ENCODE data around the gene MAP7D1. TPM values are rescaled to one million over a fixed set of nuclear protein-coding genes. Genes with fewer than 3 reads are reported as not detected.
A peak's percentile ranks its signal among the peaks of the same experiment; 100 is the strongest.

MAP7D1 gene
- total RNA-seq, 2 donors from 2014 or later, result 119 to 120 TPM

DNA sequence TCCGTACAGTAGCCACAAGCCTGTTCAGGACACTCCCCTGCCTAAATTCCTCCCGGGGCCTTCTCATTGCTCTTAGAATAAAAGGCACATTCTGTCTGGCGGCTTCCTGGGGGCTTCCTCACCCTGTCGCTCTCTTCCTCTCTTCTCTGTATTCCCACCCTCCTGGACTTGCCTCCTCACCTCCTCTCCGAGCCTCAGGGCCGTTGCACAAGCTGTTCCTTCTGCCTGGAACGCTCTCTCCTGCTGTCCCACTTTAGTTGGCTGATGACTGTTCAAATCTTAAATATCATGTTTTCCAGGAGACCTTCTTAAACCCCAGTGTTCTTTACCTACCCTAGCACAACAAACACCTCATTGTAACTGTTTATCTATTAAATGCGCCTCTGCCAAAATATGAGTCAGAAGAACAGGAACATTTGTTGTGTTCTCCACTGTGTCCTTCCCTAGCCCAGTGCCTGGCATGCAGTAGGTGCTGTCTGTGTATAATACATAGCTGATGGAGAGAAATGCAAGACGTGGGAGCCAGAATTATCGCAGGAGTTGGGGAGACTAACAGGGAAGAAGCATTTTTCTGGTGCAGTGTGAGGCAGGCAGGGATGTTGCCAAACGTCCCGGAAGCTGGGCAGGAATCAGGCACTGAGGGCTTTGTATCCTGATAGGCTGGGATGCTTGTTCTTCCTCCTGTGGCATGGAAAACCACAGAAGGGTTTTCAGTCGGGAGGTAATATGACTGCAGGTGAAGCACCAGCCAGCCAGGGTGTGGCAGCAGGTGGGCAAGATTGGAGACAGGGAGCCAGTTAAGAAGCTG, 44.2 kb downstream of the MAP7D1 start:
- H3K4me1 Mint-ChIP-seq, result peaks cover 3% of the 10 kb centered on the region
- H3K9me3 Mint-ChIP-seq, result peaks cover 1% of the 10 kb centered on the region
- Histone ChIP-seq H3K4me1 (ENCODE audit: control insufficient read depth, insufficient read depth, low read length) (no peaks in the 10 kb centered on the region), H3K9ac (ENCODE audit: extremely low read depth, low read length, poor library complexity, severe bottlenecking) (no peak overlapping the region), H3K36me3 (ENCODE audit: control insufficient read depth, insufficient read depth, low read length) (no peaks in the 10 kb centered on the region), H3K27me3 (ENCODE audit: control insufficient read depth, insufficient read depth, low read length, poor library complexity, severe bottlenecking) (no peaks in the 10 kb centered on the region), H3K27ac (ENCODE audit: low read depth, low read length) (no peak overlapping the region), H3K9me3 (ENCODE audit: control insufficient read depth, low read length) (no peaks in the 10 kb centered on the region), H3K4me3 (ENCODE audit: low read length) (no peak overlapping the region)
- DNase-seq, result no peak
- H3K27ac Mint-ChIP-seq, result no peak overlapping the region
- 85 to 89% methylated on average over 11 to 13 of the region's 13 CpGs for WGBS, 2 experiments (ENCODE audit: insufficient coverage in 1 of 2, insufficient read length in 1 of 2)
- no peaks in the 10 kb centered on the region for H3K27me3 Mint-ChIP-seq (ENCODE audit: insufficient read depth)
- H3K36me3 Mint-ChIP-seq (ENCODE audit: low read depth), result no peaks in the 10 kb centered on the region
- no peak overlapping the region for H3K4me3 Mint-ChIP-seq
- TF ChIP-seq, protein P1, sequence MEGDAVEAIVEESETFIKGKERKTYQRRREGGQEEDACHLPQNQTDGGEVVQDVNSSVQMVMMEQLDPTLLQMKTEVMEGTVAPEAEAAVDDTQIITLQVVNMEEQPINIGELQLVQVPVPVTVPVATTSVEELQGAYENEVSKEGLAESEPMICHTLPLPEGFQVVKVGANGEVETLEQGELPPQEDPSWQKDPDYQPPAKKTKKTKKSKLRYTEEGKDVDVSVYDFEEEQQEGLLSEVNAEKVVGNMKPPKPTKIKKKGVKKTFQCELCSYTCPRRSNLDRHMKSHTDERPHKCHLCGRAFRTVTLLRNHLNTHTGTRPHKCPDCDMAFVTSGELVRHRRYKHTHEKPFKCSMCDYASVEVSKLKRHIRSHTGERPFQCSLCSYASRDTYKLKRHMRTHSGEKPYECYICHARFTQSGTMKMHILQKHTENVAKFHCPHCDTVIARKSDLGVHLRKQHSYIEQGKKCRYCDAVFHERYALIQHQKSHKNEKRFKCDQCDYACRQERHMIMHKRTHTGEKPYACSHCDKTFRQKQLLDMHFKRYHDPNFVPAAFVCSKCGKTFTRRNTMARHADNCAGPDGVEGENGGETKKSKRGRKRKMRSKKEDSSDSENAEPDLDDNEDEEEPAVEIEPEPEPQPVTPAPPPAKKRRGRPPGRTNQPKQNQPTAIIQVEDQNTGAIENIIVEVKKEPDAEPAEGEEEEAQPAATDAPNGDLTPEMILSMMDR (conservative IDR thresholded peaks at IDR 0.05), result no peak

- Mint-ChIP-seq H3K36me3 (ENCODE audit: low read depth) (no peaks in the 10 kb centered on the region), H3K4me1 (peaks cover 9% of the 10 kb centered on the region), H3K4me3 (no peak overlapping the region), H3K27me3 (ENCODE audit: insufficient read depth) (no peaks in the 10 kb centered on the region), H3K9me3 (no peaks in the 10 kb centered on the region), H3K27ac (no peak overlapping the region)
- peak overlapping the region; percentile 4 for H3K27ac ChIP-seq (ENCODE audit: low read depth, low read length)
- TF ChIP-seq, protein P1 (conservative IDR thresholded peaks at IDR 0.05), result no peak
- 88 to 92% methylated on average over 1 to 3 of the region's 3 CpGs for WGBS, 2 experiments (ENCODE audit: insufficient coverage in 1 of 2, insufficient read length in 1 of 2)
- H3K9me3 ChIP-seq (ENCODE audit: control insufficient read depth, low read length), result no peaks in the 10 kb centered on the region
- H3K4me3 ChIP-seq (ENCODE audit: low read length), result no peak overlapping the region
- no peak for DNase-seq
- H3K27me3 ChIP-seq (ENCODE audit: control insufficient read depth, insufficient read depth, low read length, poor library complexity, severe bottlenecking), result no peaks in the 10 kb centered on the region
- H3K4me1 ChIP-seq (ENCODE audit: control insufficient read depth, insufficient read depth, low read length), result no peaks in the 10 kb centered on the region
- H3K9ac ChIP-seq (ENCODE audit: extremely low read depth, low read length, poor library complexity, severe bottlenecking), result no peak overlapping the region
- no peaks in the 10 kb centered on the region for H3K36me3 ChIP-seq (ENCODE audit: control insufficient read depth, insufficient read depth, low read length)
Observed at GRCh38 chr1:36203027-36203553, 47.1 kb downstream of the MAP7D1 start.

GRCh38 chr1:36203554-36204346, 47.8 kb downstream of the MAP7D1 start:
- Histone ChIP-seq H3K27ac (ENCODE audit: low read depth, low read length) (peak overlapping the region; percentile 66), H3K36me3 (ENCODE audit: control insufficient read depth, insufficient read depth, low read length) (no peaks in the 10 kb centered on the region), H3K9ac (ENCODE audit: extremely low read depth, low read length, poor library complexity, severe bottlenecking) (no peak overlapping the region), H3K4me1 (ENCODE audit: control insufficient read depth, insufficient read depth, low read length) (no peaks in the 10 kb centered on the region), H3K9me3 (ENCODE audit: control insufficient read depth, low read length) (no peaks in the 10 kb centered on the region), H3K27me3 (ENCODE audit: control insufficient read depth, insufficient read depth, low read length, poor library complexity, severe bottlenecking) (no peaks in the 10 kb centered on the region), H3K4me3 (ENCODE audit: low read length) (no peak overlapping the region)
- peak; percentile 67 for DNase-seq
- Mint-ChIP-seq H3K4me3 (no peak overlapping the region), H3K4me1 (peaks cover 9% of the 10 kb centered on the region), H3K9me3 (no peaks in the 10 kb centered on the region), H3K36me3 (ENCODE audit: low read depth) (no peaks in the 10 kb centered on the region), H3K27me3 (ENCODE audit: insufficient read depth) (no peaks in the 10 kb centered on the region), H3K27ac (no peak overlapping the region)
- TF ChIP-seq, protein P1 (conservative IDR thresholded peaks at IDR 0.05), result no peak
- WGBS, 2 experiments (ENCODE audit: insufficient coverage in 1 of 2, insufficient read length in 1 of 2), result 81 to 84% methylated on average over 3 to 8 of the region's 10 CpGs

All from endodermal cell (in vitro differentiated cells).